HepG2 (cell line): Measurements from ENCODE around the gene GLYATL3. TPM values are rescaled to one million over a fixed set of nuclear protein-coding genes. Genes with fewer than 3 reads are reported as not detected.
A peak's percentile ranks its signal among the peaks of the same experiment; 100 is the strongest.

Source experiments
- ADNP ChIP-seq: sonication (generic); formaldehyde crosslinking; IDR thresholded peaks from 2 replicates; pipeline ENCODE4 v1.4.0; 2020; ENCODE audit warnings: missing genetic modification reagents
- ARID3A ChIP-seq: IDR thresholded peaks from 2 replicates; pipeline ENCODE4 v1.6.1; 2012; ENCODE audit warnings: low read depth, low read length, improper control_type of control experiment
- ASH2L ChIP-seq: fragments of 300-600, 200-600 bp; sonication (generic); IDR thresholded peaks from 2 replicates; pipeline ENCODE4 v1.7.0; 2017; ENCODE audit warnings: low read depth, mild to moderate bottlenecking, moderate library complexity, mixed read lengths, low read length; ENCODE audit not compliant: insufficient read length
- BCL6 ChIP-seq: IDR thresholded peaks from 2 replicates; pipeline ENCODE4 v1.6.1; 2016; ENCODE audit warnings: missing genetic modification reagents, missing compliant biosample characterization
- BRD4 ChIP-seq: sonication (generic); formaldehyde crosslinking; IDR thresholded peaks from 2 replicates; pipeline ENCODE4 v1.4.0; 2020; ENCODE audit warnings: missing genetic modification reagents
- FOXM1 ChIP-seq: sonication (generic); formaldehyde crosslinking; IDR thresholded peaks from 2 replicates; pipeline ENCODE4 v1.5.0; 2020; ENCODE audit warnings: missing genetic modification reagents
- HES4 ChIP-seq: sonication (generic); formaldehyde crosslinking; IDR thresholded peaks from 2 replicates; pipeline ENCODE4 v1.9.0; 2021; ENCODE audit warnings: mild to moderate bottlenecking, missing genetic modification reagents, borderline replicate concordance
- HIVEP1 ChIP-seq: sonication (generic); formaldehyde crosslinking; IDR thresholded peaks from 2 replicates; pipeline ENCODE4 v1.4.0; 2020; ENCODE audit warnings: mild to moderate bottlenecking, missing genetic modification reagents
- MAFK ChIP-seq, 2 experiments: IDR thresholded peaks in 1 of 2; conservative IDR thresholded peaks in 1 of 2; 2 replicates each; pipeline ENCODE4 v1.6.1; 2011; ENCODE audit warnings: improper control_type of control experiment in 2 of 2, low read length in 2 of 2
- MAZ ChIP-seq, 2 experiments: sonication (generic) in 1 of 2; formaldehyde crosslinking in 1 of 2; IDR thresholded peaks; 2 replicates each; pipeline versions ENCODE4 v1.5.0 to v1.6.1; 2012 to 2020; ENCODE audit warnings: low read depth in 2 of 2, mild to moderate bottlenecking in 2 of 2, borderline replicate concordance in 1 of 2, improper control_type of control experiment in 1 of 2, low read length in 1 of 2, missing genetic modification reagents in 1 of 2, moderate library complexity in 1 of 2
- MIXL1 ChIP-seq: IDR thresholded peaks from 2 replicates; pipeline ENCODE4 v1.6.1; 2016
- NR3C1 ChIP-seq: sonication (generic); formaldehyde crosslinking; IDR thresholded peaks from 2 replicates; pipeline ENCODE4 v1.4.0; 2020; ENCODE audit warnings: missing genetic modification reagents
- PHF21A ChIP-seq: sonication (generic); formaldehyde crosslinking; IDR thresholded peaks from 2 replicates; pipeline ENCODE4 v1.5.0; 2020; ENCODE audit warnings: mild to moderate bottlenecking, missing genetic modification reagents
- PLRG1 ChIP-seq: fragments of 450-650 bp; conservative IDR thresholded peaks from 2 replicates; pipeline ENCODE4 v1.6.1; 2016
- PRMT3 ChIP-seq: sonication (generic); formaldehyde crosslinking; IDR thresholded peaks from 2 replicates; pipeline ENCODE4 v1.8.1; 2022; ENCODE audit warnings: low read depth, mild to moderate bottlenecking, moderate library complexity, missing genetic modification reagents, borderline replicate concordance
- PRPF4 ChIP-seq: fragments of 200-400 bp; formaldehyde crosslinking; IDR thresholded peaks from 2 replicates; pipeline ENCODE4 v1.6.1; 2016; ENCODE audit warnings: low read length, low read depth; ENCODE audit not compliant: poor library complexity, severe bottlenecking
- RARG ChIP-seq: sonication (generic); formaldehyde crosslinking; IDR thresholded peaks from 2 replicates; pipeline ENCODE4 v1.4.0; 2020; ENCODE audit warnings: low read depth, mild to moderate bottlenecking, missing genetic modification reagents
- RBM39 ChIP-seq: fragments of 200-400 bp; formaldehyde crosslinking; IDR thresholded peaks from one replicate; pipeline ENCODE4 v1.6.1; 2018; ENCODE audit warnings: antibody characterized with exemption, mild to moderate bottlenecking, low read depth, low read length; ENCODE audit not compliant: poor library complexity, severe bottlenecking
- SMAD1 ChIP-seq: sonication (generic); formaldehyde crosslinking; IDR thresholded peaks from 2 replicates; pipeline ENCODE4 v1.4.0; 2020; ENCODE audit warnings: missing genetic modification reagents, low read depth, mild to moderate bottlenecking, borderline replicate concordance
- TBP ChIP-seq: sonication (generic); formaldehyde crosslinking; IDR thresholded peaks from 2 replicates; pipeline ENCODE4 v1.5.0; 2020; ENCODE audit warnings: missing genetic modification reagents
- TBX2 ChIP-seq: sonication (generic); formaldehyde crosslinking; IDR thresholded peaks from 2 replicates; pipeline ENCODE4 v1.5.0; 2020; ENCODE audit warnings: missing genetic modification reagents, mild to moderate bottlenecking, borderline replicate concordance
- TOPORS ChIP-seq: sonication (generic); formaldehyde crosslinking; IDR thresholded peaks from 2 replicates; pipeline ENCODE4 v1.8.0; 2023; ENCODE audit warnings: mild to moderate bottlenecking, missing genetic modification reagents
- ZMAT3 ChIP-seq: sonication (generic); formaldehyde crosslinking; conservative IDR thresholded peaks from 2 replicates; pipeline ENCODE4 v1.7.0; 2021; ENCODE audit warnings: missing genetic modification reagents
- ZNF143 ChIP-seq: sonication (generic); formaldehyde crosslinking; IDR thresholded peaks from 2 replicates; pipeline ENCODE4 v1.4.0; 2020; ENCODE audit warnings: missing genetic modification reagents
- ZNF280B ChIP-seq: sonication (generic); formaldehyde crosslinking; IDR thresholded peaks from 2 replicates; pipeline ENCODE4 v1.5.0; 2020; ENCODE audit warnings: missing genetic modification reagents, mild to moderate bottlenecking, borderline replicate concordance
- ZNF839 ChIP-seq: sonication (generic); formaldehyde crosslinking; IDR thresholded peaks from 2 replicates; pipeline ENCODE4 v1.4.0; 2020; ENCODE audit warnings: missing genetic modification reagents, mild to moderate bottlenecking, borderline replicate concordance
- polyA plus RNA-seq, 8 experiments: library from polyadenylated mRNA; depleted of rRNA in 3 of 8; stranded (reverse) in 7 of 8; unstranded in 1 of 8; fragments of >200 nt; fragmentation: Illumina TruSeq in 4 of 8; extraction: Trizol in 4 of 8; gene quantifications; 2 replicates each; pipeline versions ENCODE4 v1.2.1 to v1.2.3, GENCODE V29; 2011 to 2016; ENCODE audit warnings: low read depth in 4 of 8, missing spikeins in 1 of 8, mixed read lengths in 1 of 8; ENCODE audit not compliant: insufficient read depth in 1 of 8
- total RNA-seq, 5 experiments: library from RNA; depleted of rRNA; stranded (reverse); fragments of >200 nt; fragmentation: Illumina TruSeq; extraction: Trizol; gene quantifications; 2 replicates each; pipeline ENCODE4 v1.2.3, GENCODE V29; 2016; ENCODE audit warnings: low read depth in 1 of 5
- TF ChIP-seq, protein P1 (sequence below): sonication (generic); formaldehyde crosslinking; IDR thresholded peaks from 2 replicates; pipeline ENCODE4 v1.4.0; 2020; ENCODE audit warnings: missing genetic modification reagents

Gene GLYATL3
- total and polyA plus RNA-seq, 2 of the 13 experiments (the other 11 are each of a cell fraction or from before 2014, with no cell fraction given): 0.05 TPM; not detected in 1

DNA sequence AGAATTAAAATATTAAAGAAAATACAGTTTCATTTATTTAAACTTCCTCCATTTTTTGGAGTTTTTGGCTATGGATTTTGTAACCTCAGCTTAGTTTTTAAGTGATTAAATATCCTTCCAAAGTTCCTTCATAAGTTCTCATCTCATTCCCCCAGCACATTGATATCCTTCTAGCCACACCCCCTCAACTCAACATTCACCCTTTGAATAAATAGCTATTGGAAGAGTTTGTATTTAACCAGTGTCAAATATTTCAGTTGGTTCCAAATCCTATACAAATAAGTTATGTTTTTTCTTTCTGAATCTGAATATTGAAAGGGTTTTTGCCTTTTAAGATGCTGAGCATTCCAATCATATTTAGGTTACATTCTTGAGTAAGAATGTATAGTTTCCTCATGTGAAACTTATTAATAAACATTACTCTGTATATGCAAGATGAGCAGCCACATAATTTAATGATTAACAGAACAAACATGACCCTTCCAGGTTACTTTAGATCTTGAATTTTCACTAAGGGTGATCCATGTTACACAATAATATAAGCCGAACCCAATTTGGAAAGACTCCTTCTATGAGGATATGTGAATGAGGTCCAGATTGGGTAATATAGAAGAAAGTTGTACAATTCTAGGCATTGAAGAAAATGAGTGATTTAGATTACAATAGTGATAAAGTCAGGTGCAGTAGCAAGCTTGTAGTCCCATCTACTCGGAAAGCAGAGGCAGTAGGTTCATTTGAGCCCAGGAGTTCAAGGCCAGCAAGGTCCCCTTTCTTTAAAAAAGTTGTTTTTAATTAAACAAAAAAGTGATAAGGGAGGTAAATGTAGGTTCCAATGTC is 13.6 kb downstream of the GLYATL3 start (continued):
- TF ChIP-seq ASH2L (peak; percentile 56), MIXL1 (CRISPR knock-in tag) (peak; percentile 74; the same call in 1 of the 2 replicates), ZMAT3 (CRISPR knock-in tag) (no peak), RBM39 (no peak), BCL6 (no peak), RARG (no peak), PRMT3 (CRISPR knock-in tag) (no peak), SMAD1 (no peak), ZNF280B (CRISPR knock-in tag) (no peak), ARID3A (peak; percentile 69; the same call in 1 of the 2 replicates), MAFK (conservative IDR thresholded peaks at IDR 0.05 in 1 of 2, IDR thresholded peaks at IDR 0.05 in 1 of 2; ENCODE audit: low read length in 2 of 2) (no peak), ADNP (no peak), ZNF839 (no peak), PLRG1 (no peak), ZNF143 (CRISPR knock-in tag) (no peak), PRPF4 (no peak), HES4 (no peak), TBP (CRISPR knock-in tag) (no peak), TBX2 (CRISPR knock-in tag) (peak; percentile 41; the same call in 1 of the 2 replicates), PHF21A (no peak), MAZ (IDR thresholded peaks at IDR 0.05; ENCODE audit: borderline replicate concordance, low read depth, low read length) (no peak), MAZ (CRISPR knock-in tag; IDR thresholded peaks at IDR 0.05; ENCODE audit: low read depth) (no peak), FOXM1 (CRISPR knock-in tag) (no peak), HIVEP1 (CRISPR knock-in tag) (no peak), BRD4 (CRISPR knock-in tag) (no peak), NR3C1 (CRISPR knock-in tag) (no peak), TOPORS (no peak)
- TF ChIP-seq, protein P1, sequence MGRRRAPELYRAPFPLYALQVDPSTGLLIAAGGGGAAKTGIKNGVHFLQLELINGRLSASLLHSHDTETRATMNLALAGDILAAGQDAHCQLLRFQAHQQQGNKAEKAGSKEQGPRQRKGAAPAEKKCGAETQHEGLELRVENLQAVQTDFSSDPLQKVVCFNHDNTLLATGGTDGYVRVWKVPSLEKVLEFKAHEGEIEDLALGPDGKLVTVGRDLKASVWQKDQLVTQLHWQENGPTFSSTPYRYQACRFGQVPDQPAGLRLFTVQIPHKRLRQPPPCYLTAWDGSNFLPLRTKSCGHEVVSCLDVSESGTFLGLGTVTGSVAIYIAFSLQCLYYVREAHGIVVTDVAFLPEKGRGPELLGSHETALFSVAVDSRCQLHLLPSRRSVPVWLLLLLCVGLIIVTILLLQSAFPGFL: no peak
